ENCODE results near the gene DYNLT4. TPM values are rescaled to one million over a fixed set of nuclear protein-coding genes. Genes with fewer than 3 reads are reported as not detected.

Gene DYNLT4
- total and polyA plus RNA-seq, 5 donors from 2014 or later, result 0.71 to 3.6 (median 2.3) TPM; not detected in 1

DNA sequence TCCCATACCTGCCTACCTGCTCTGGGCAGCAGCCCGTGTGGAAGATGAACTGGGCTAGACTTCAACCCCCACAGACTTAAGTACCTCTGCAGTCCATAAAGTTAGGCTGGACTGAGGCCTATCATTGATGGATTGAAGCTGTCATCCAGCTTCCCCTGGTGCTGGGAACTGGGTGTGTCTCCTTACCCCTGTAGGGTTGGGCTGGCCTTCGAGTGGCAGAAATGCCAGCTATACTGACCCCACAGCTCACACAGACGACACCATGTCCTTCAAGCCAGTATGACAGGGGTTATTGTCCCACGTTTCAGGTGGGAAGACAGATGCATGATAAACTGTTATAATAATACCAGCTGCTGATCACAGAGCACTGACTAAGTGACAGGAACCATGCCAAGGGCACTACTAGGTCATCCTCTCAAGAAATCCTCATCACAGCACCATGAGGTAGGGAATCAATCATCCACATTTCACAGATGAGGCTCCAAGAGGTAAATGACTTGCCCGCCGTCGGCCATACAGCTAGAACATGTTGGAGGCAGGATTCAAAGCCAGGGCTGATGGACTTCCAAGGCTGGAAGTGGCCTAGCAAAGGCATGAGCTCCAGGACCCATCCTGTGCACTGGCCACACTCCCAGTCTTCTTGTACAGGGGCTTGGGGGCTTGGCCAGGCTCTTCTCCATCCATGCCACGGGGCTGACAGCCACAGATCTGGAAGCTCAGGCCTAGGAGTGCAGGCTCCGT is 18.9 kb downstream of the DYNLT4 start, which contains the start of gene BEST4:
BEST4 (minus strand) TSS at position 51 of the 741 bp plus-strand sequence. CDS start 465 bp downstream, outside the sequence.
- peak within 1 kb of the TSS in 3 of 4 donors; percentile 24 to 54 (median 25) for H3K4me3 Mint-ChIP-seq
- no peaks in the 10 kb centered on the region for H3K36me3 ChIP-seq (ENCODE audit: control insufficient read depth, insufficient read depth, low read length)
- H3K27me3 ChIP-seq (ENCODE audit: control insufficient read depth, insufficient read depth, low read length), result no peaks in the 10 kb centered on the region
- H3K9me3 ChIP-seq (ENCODE audit: control insufficient read depth in 2 of 2, low read length in 2 of 2), result no peaks in the 10 kb centered on the region
- ATAC-seq (ENCODE audit: low read depth in 2 of 2) (no peak), DNase-seq (no peak)
- no peaks in the 10 kb centered on the region for H3K27me3 Mint-ChIP-seq
- no peak within 1 kb of the TSS for H3K27ac ChIP-seq (ENCODE audit: insufficient read depth, low read length, poor library complexity, severe bottlenecking)
- H3K4me1 ChIP-seq (ENCODE audit: control insufficient read depth, insufficient read depth, low read length, poor library complexity, severe bottlenecking), result peaks cover 34% of the 10 kb centered on the region
- H3K4me1 Mint-ChIP-seq, result peaks cover 4 to 27% (median 19%) of the 10 kb centered on the region in 4 donors
- no peak within 1 kb of the TSS for H3K27ac Mint-ChIP-seq
- H3K4me3 ChIP-seq (ENCODE audit: low read depth, low read length), result no peak within 1 kb of the TSS
- H3K36me3 Mint-ChIP-seq, result no peaks in the 10 kb centered on the region
- no peaks in the 10 kb centered on the region for H3K9me3 Mint-ChIP-seq

DNA sequence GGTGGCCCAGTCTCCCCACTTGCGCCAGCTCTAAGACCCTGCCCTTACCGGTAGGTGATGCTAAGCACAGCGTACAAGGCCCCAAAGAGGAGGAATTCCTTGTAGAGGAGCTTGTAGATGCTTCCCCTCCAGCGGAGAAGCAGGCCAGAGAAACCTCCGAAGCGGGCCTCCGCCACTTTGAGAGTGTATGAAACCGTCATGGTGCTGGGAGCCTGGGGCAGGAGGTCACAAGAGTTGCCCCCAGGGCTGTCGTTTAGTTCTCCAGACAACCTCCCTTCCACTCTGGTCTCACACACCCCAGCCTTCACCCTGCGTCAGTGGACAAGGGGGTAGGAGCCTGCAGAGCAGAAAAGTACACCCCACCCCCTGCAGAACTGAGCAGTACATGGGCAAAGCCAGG is 19.6 kb downstream of the DYNLT4 start:
- no peak for ATAC-seq (ENCODE audit: low read depth in 2 of 2)
- peak overlapping the region in 2 of 4 donors; percentile 25 to 54 for H3K4me3 Mint-ChIP-seq
- H3K4me1 ChIP-seq (ENCODE audit: control insufficient read depth, insufficient read depth, low read length, poor library complexity, severe bottlenecking), result peaks cover 34% of the 10 kb centered on the region
- no peaks in the 10 kb centered on the region for H3K36me3 Mint-ChIP-seq
- H3K27ac Mint-ChIP-seq, result no peak overlapping the region
- H3K4me3 ChIP-seq (ENCODE audit: low read depth, low read length), result no peak overlapping the region
- H3K36me3 ChIP-seq (ENCODE audit: control insufficient read depth, insufficient read depth, low read length), result no peaks in the 10 kb centered on the region
- H3K4me1 Mint-ChIP-seq, result peaks cover 4 to 31% (median 22%) of the 10 kb centered on the region in 4 donors
- no peaks in the 10 kb centered on the region for H3K27me3 Mint-ChIP-seq
- H3K27me3 ChIP-seq (ENCODE audit: control insufficient read depth, insufficient read depth, low read length), result no peaks in the 10 kb centered on the region
- no peaks in the 10 kb centered on the region for H3K9me3 Mint-ChIP-seq
- H3K27ac ChIP-seq (ENCODE audit: insufficient read depth, low read length, poor library complexity, severe bottlenecking), result no peak overlapping the region
- no peak for DNase-seq
- H3K9me3 ChIP-seq (ENCODE audit: control insufficient read depth in 2 of 2, low read length in 2 of 2), result no peaks in the 10 kb centered on the region

DNA sequence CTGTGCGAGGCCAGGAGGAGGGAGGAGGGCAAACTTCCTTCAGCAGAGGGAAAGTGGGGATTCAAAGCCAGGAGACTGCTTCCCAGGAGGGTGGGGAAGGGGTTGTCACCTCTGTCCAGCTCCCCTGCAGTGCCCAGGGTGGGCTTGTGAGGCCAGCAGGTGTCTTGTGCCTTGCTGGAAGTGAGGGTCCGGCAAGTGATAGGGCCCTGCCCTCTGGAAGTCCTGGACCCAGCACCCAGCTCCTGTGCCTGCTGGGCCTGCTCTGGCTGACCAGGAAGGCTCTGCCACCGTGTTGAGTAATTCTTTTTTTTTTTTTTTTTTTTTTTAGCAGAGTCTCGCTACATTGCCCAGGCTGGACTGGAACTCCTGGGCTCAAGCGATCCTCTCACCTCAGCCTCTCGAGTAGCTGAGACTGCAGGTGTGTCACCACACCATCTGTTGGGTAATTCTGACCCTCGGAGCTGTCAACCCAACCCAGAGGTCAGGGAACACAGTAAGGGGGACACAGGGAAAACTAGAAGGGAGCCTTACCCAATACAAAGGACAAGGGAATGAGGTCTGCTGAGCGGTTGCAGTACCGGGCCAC is 20.2 kb downstream of the DYNLT4 start:
- no peaks in the 10 kb centered on the region for H3K36me3 ChIP-seq (ENCODE audit: control insufficient read depth, insufficient read depth, low read length)
- peaks cover 34% of the 10 kb centered on the region for H3K4me1 ChIP-seq (ENCODE audit: control insufficient read depth, insufficient read depth, low read length, poor library complexity, severe bottlenecking)
- Mint-ChIP-seq H3K4me1 (peaks cover 4 to 31% (median 22%) of the 10 kb centered on the region in 4 donors), H3K9me3 (no peaks in the 10 kb centered on the region), H3K36me3 (no peaks in the 10 kb centered on the region), H3K4me3 (peak overlapping the region; percentile 25 to 85 (median 70)), H3K27ac (peak overlapping the region; percentile 58 to 94 (median 83)), H3K27me3 (no peaks in the 10 kb centered on the region)
- DNase-seq (no peak), ATAC-seq (ENCODE audit: low read depth in 2 of 2) (no peak)
- H3K27me3 ChIP-seq (ENCODE audit: control insufficient read depth, insufficient read depth, low read length), result no peaks in the 10 kb centered on the region
- H3K4me3 ChIP-seq (ENCODE audit: low read depth, low read length), result no peak overlapping the region
- no peaks in the 10 kb centered on the region for H3K9me3 ChIP-seq (ENCODE audit: control insufficient read depth in 2 of 2, low read length in 2 of 2)
- peak overlapping the region; percentile 55 for H3K27ac ChIP-seq (ENCODE audit: insufficient read depth, low read length, poor library complexity, severe bottlenecking)

DNA sequence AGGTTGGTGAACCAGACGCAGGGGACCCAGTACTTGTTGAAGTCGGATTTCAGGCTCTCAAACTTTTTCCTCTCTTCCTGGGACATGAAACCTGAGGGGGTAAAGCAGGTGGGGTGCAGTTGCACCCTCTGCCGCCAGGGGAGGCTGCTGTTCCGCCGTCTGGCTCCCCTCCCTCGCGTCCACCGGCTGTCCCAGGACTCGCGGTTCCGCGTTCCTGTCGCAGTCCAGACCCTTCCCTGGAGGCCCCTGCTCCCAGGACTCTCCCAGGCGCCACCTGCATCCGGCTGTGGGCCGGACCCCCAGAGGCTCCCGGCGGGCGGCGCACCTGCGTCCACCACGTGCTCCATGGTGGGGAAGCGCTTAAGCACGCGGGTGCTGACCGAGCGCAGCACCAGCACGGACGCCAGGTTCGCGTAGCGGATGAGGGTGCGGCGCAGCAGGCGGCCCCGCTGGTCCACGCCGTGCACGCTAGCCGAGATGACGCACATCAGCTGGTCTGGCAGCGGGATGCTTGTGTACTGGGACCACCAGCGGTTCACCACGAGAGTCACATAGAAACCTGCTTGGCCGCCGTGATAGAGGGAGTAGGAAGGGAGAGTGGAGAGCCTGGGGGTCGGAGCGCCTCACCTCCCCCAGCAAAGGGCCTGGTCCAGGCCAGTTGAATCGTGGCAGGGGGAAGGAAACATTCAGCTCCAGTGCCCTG is 20.9 kb downstream of the DYNLT4 start:
- H3K4me1 Mint-ChIP-seq, result peaks cover 4 to 31% (median 22%) of the 10 kb centered on the region in 4 donors
- H3K9me3 Mint-ChIP-seq, result no peaks in the 10 kb centered on the region
- no peaks in the 10 kb centered on the region for H3K27me3 Mint-ChIP-seq
- peaks cover 5% of the 10 kb centered on the region for H3K36me3 Mint-ChIP-seq
- Histone ChIP-seq H3K4me3 (ENCODE audit: low read depth, low read length) (peak overlapping the region; percentile 59), H3K4me1 (ENCODE audit: control insufficient read depth, insufficient read depth, low read length, poor library complexity, severe bottlenecking) (peaks cover 34% of the 10 kb centered on the region), H3K27me3 (ENCODE audit: control insufficient read depth, insufficient read depth, low read length) (no peaks in the 10 kb centered on the region), H3K27ac (ENCODE audit: insufficient read depth, low read length, poor library complexity, severe bottlenecking) (peak overlapping the region; percentile 55), H3K9me3 (ENCODE audit: control insufficient read depth in 2 of 2, low read length in 2 of 2) (no peaks in the 10 kb centered on the region), H3K36me3 (ENCODE audit: control insufficient read depth, insufficient read depth, low read length) (peaks cover 5% of the 10 kb centered on the region)
- H3K27ac Mint-ChIP-seq, result peak overlapping the region; percentile 58 to 94 (median 83)
- peak; percentile 73 to 75 for ATAC-seq (ENCODE audit: low read depth in 2 of 2)
- peak overlapping the region; percentile 43 to 85 (median 84) for H3K4me3 Mint-ChIP-seq
- peak; percentile 66 to 81 (median 79) for DNase-seq

DNA sequence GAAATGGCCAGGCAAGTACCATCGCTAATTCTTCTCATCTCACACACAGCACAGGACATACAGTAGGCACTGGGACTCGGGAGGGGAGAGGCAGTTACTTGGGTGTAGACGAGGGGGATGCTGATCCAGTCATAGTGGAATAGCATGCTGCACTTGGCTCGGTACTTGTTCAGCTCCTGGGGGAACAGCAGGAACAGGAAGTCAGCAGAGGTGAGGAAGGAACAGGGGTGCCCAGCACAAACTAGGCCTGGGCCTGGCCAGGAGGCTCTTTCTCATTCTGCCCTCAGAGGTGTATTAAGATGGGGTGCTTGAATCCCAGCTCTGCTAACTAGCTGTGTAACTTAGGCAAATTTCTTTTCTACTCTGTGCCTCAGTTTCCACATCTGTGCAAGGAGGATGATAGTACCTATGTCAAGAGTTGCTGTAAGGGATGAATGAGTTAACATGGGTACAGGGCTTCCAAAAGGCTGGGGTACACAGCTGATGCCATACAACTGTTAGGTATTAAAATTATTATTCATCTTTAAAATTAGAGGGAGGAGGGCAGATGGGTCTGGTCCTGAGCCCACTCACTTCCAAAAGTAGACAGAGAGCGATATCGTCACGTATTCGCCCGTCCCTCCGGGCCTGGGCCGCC is 21.5 kb downstream of the DYNLT4 start:
- Histone ChIP-seq H3K36me3 (ENCODE audit: control insufficient read depth, insufficient read depth, low read length) (peaks cover 11% of the 10 kb centered on the region), H3K4me1 (ENCODE audit: control insufficient read depth, insufficient read depth, low read length, poor library complexity, severe bottlenecking) (peaks cover 34% of the 10 kb centered on the region), H3K9me3 (ENCODE audit: control insufficient read depth in 2 of 2, low read length in 2 of 2) (no peaks in the 10 kb centered on the region), H3K4me3 (ENCODE audit: low read depth, low read length) (peak overlapping the region; percentile 59), H3K27ac (ENCODE audit: insufficient read depth, low read length, poor library complexity, severe bottlenecking) (peak overlapping the region; percentile 55), H3K27me3 (ENCODE audit: control insufficient read depth, insufficient read depth, low read length) (no peaks in the 10 kb centered on the region)
- DNase-seq (no peak), ATAC-seq (ENCODE audit: low read depth in 2 of 2) (peak in 1 of 2 donors; percentile 1)
- Mint-ChIP-seq H3K36me3 (peaks cover 11% of the 10 kb centered on the region), H3K9me3 (no peaks in the 10 kb centered on the region), H3K4me1 (peaks cover 4 to 36% (median 23%) of the 10 kb centered on the region in 4 donors), H3K27me3 (no peaks in the 10 kb centered on the region), H3K27ac (peak overlapping the region; percentile 23 to 84 (median 74)), H3K4me3 (peak overlapping the region; percentile 84 to 88 (median 85))

DNA sequence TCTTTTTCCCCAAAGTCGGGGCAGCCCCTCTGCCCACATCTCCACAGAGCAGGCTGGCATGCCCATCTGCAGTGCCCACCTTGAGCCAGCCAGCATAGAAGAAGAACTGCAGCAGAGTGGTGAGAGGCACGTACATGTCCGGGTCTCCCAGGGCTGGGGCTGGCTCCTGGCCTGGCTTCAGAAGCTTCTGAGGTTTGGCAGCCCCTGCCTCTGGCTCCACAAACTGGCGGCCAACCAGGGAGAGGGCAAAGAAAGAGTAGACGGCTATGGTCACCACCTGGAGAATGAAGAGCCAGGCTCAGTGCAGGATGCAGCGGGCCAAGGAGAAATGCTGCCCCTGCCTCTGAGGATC is 22.1 kb downstream of the DYNLT4 start:
- no peaks in the 10 kb centered on the region for H3K9me3 Mint-ChIP-seq
- ATAC-seq (ENCODE audit: low read depth in 2 of 2) (no peak), DNase-seq (no peak)
- peaks cover 17% of the 10 kb centered on the region for H3K36me3 Mint-ChIP-seq
- H3K27me3 Mint-ChIP-seq, result no peaks in the 10 kb centered on the region
- H3K4me1 Mint-ChIP-seq, result peaks cover 4 to 36% (median 23%) of the 10 kb centered on the region in 4 donors
- no peak overlapping the region for H3K27ac ChIP-seq (ENCODE audit: insufficient read depth, low read length, poor library complexity, severe bottlenecking)
- peaks cover 34% of the 10 kb centered on the region for H3K4me1 ChIP-seq (ENCODE audit: control insufficient read depth, insufficient read depth, low read length, poor library complexity, severe bottlenecking)
- no peaks in the 10 kb centered on the region for H3K9me3 ChIP-seq (ENCODE audit: control insufficient read depth in 2 of 2, low read length in 2 of 2)
- peak overlapping the region in 2 of 3 donors; percentile 84 for H3K27ac Mint-ChIP-seq
- H3K36me3 ChIP-seq (ENCODE audit: control insufficient read depth, insufficient read depth, low read length), result peaks cover 13% of the 10 kb centered on the region
- H3K4me3 Mint-ChIP-seq, result peak overlapping the region; percentile 84 to 88 (median 85)
- no peaks in the 10 kb centered on the region for H3K27me3 ChIP-seq (ENCODE audit: control insufficient read depth, insufficient read depth, low read length)
- H3K4me3 ChIP-seq (ENCODE audit: low read depth, low read length), result no peak overlapping the region
